HEK293 (cell line): ENCODE data around the gene ATP12A.

ENCODE experiments used
- CTCF ChIA-PET: fragments of 350-600 bp; formaldehyde crosslinking; extraction: SDS; loops from one replicate; lab custom pipeline; 2021; ENCODE audit warnings: antibody characterized with exemption; lab: Yijun Ruan, JAX
- POLR2A ChIA-PET: fragments of 300-600 bp; formaldehyde crosslinking; extraction: SDS; loops from one replicate; lab custom pipeline; 2020; ENCODE audit warnings: antibody characterized with exemption, inconsistent platforms; lab: Yijun Ruan, JAX
- H3K27ac ChIP-seq: fragments of 200-500 bp; sonication (Bioruptor generic); 2 replicates; pipeline ENCODE4 v1.5.1; 2014; ENCODE audit warnings: low read depth, low read length, control low read depth, inconsistent platforms; ENCODE audit errors: extremely low read depth
- H3K36me3 ChIP-seq, 2 experiments: fragments of 200-500 bp in 1 of 2; sonication (Bioruptor generic) in 1 of 2; 1 replicate in 1 of 2; 2 replicates in 1 of 2; pipeline ENCODE4 v1.5.1; 2014 to 2017; ENCODE audit warnings: inconsistent platforms in 2 of 2, low read length in 2 of 2; ENCODE audit not compliant: control insufficient read depth in 2 of 2, insufficient read depth in 1 of 2
- H3K4me1 ChIP-seq: fragments of 200-500 bp; sonication (Bioruptor generic); 2 replicates; pipeline ENCODE4 v1.5.1; 2014; ENCODE audit warnings: mild to moderate bottlenecking, low read length, inconsistent platforms; ENCODE audit not compliant: control insufficient read depth, insufficient read depth
- H3K4me3 ChIP-seq: 2 replicates; pipeline ENCODE4 v1.5.1; 2011; ENCODE audit warnings: low read depth, mild to moderate bottlenecking, control low read depth, low read length, moderate library complexity
- H3K9me3 ChIP-seq: fragments of 200-500 bp; sonication (Bioruptor generic); 2 replicates; pipeline ENCODE4 v1.5.1; 2014; ENCODE audit warnings: low read depth, low read length, inconsistent platforms; ENCODE audit not compliant: control insufficient read depth, insufficient read depth
- BCL11B ChIP-seq: fragments of 450-650 bp; formaldehyde crosslinking; IDR thresholded peaks from 2 replicates; pipeline ENCODE4 v1.5.1; 2016; ENCODE audit warnings: low read depth, missing biosample characterization, missing genetic modification characterization
- KLF7 ChIP-seq: fragments of 450-650 bp; formaldehyde crosslinking; IDR thresholded peaks from 2 replicates; pipeline ENCODE4 v1.5.1; 2016; ENCODE audit warnings: missing biosample characterization, missing genetic modification characterization, borderline replicate concordance
- KLF9 ChIP-seq: fragments of 450-650 bp; formaldehyde crosslinking; IDR thresholded peaks from 2 replicates; pipeline ENCODE4 v1.5.1; 2016; ENCODE audit warnings: missing biosample characterization, missing genetic modification characterization, low read depth
- OVOL3 ChIP-seq: fragments of 450-650 bp; formaldehyde crosslinking; IDR thresholded peaks from 2 replicates; pipeline ENCODE4 v1.5.1; 2016; ENCODE audit warnings: missing biosample characterization, missing genetic modification characterization
- YY1 ChIP-seq: fragments of 450-650 bp; formaldehyde crosslinking; IDR thresholded peaks from 2 replicates; pipeline ENCODE4 v1.5.1; 2018; ENCODE audit warnings: missing biosample characterization, missing genetic modification characterization
- ZFP41 ChIP-seq: fragments of 450-650 bp; formaldehyde crosslinking; IDR thresholded peaks from 2 replicates; pipeline ENCODE4 v1.5.1; 2016; ENCODE audit warnings: missing biosample characterization, missing genetic modification characterization, borderline replicate concordance
- ZNF132 ChIP-seq: fragments of 450-650 bp; formaldehyde crosslinking; IDR thresholded peaks from 2 replicates; pipeline ENCODE4 v1.5.1; 2017; ENCODE audit warnings: missing biosample characterization, missing genetic modification characterization, borderline replicate concordance
- ZNF146 ChIP-seq: fragments of 450-650 bp; formaldehyde crosslinking; IDR thresholded peaks from 2 replicates; pipeline ENCODE4 v1.5.1; 2016; ENCODE audit warnings: missing biosample characterization, missing genetic modification characterization
- ZNF155 ChIP-seq: fragments of 450-650 bp; formaldehyde crosslinking; IDR thresholded peaks from 2 replicates; pipeline ENCODE4 v1.5.1; 2016; ENCODE audit warnings: missing biosample characterization, missing genetic modification characterization
- ZNF280C ChIP-seq: fragments of 450-650 bp; formaldehyde crosslinking; IDR thresholded peaks from 2 replicates; pipeline ENCODE4 v1.5.1; 2016; ENCODE audit warnings: missing biosample characterization, missing genetic modification characterization
- ZNF341 ChIP-seq: fragments of 450-650 bp; formaldehyde crosslinking; IDR thresholded peaks from 2 replicates; pipeline ENCODE4; 2016; ENCODE audit warnings: low read depth, missing biosample characterization, missing genetic modification characterization
- ZNF362 ChIP-seq: fragments of 450-650 bp; formaldehyde crosslinking; IDR thresholded peaks from 2 replicates; pipeline ENCODE4 v1.5.1; 2016; ENCODE audit warnings: missing biosample characterization, missing genetic modification characterization
- ZNF391 ChIP-seq: fragments of 450-650 bp; formaldehyde crosslinking; IDR thresholded peaks from 2 replicates; pipeline ENCODE4 v1.5.1; 2016; ENCODE audit warnings: low read depth, missing biosample characterization, missing genetic modification characterization, borderline replicate concordance
- ZNF513 ChIP-seq: fragments of 450-650 bp; IDR thresholded peaks from 2 replicates; pipeline ENCODE4 v1.5.1; 2018; ENCODE audit warnings: missing biosample characterization, missing genetic modification characterization
- ZNF521 ChIP-seq: fragments of 450-650 bp; formaldehyde crosslinking; IDR thresholded peaks from 2 replicates; pipeline ENCODE4 v1.5.1; 2017; ENCODE audit warnings: missing biosample characterization, mild to moderate bottlenecking, missing genetic modification characterization
- ZNF530 ChIP-seq: fragments of 450-650 bp; formaldehyde crosslinking; IDR thresholded peaks from 2 replicates; pipeline ENCODE4 v1.5.1; 2016; ENCODE audit warnings: low read depth, missing biosample characterization, missing genetic modification characterization
- ZNF544 ChIP-seq: fragments of 450-650 bp; formaldehyde crosslinking; IDR thresholded peaks from 2 replicates; pipeline ENCODE4 v1.5.0; 2017; ENCODE audit warnings: missing biosample characterization, missing genetic modification characterization
- ZNF561 ChIP-seq: fragments of 450-650 bp; IDR thresholded peaks from 2 replicates; pipeline ENCODE4 v1.5.1; 2018; ENCODE audit warnings: missing biosample characterization, missing genetic modification characterization, borderline replicate concordance
- ZNF596 ChIP-seq: fragments of 450-650 bp; IDR thresholded peaks from 2 replicates; pipeline ENCODE4 v1.5.0; 2018; ENCODE audit warnings: missing biosample characterization, mild to moderate bottlenecking, missing genetic modification characterization, moderate library complexity
- ZNF621 ChIP-seq: fragments of 450-650 bp; formaldehyde crosslinking; IDR thresholded peaks from 2 replicates; pipeline ENCODE4 v1.5.1; 2017; ENCODE audit warnings: missing biosample characterization, missing genetic modification characterization
- ZNF677 ChIP-seq: fragments of 450-650 bp; IDR thresholded peaks from 2 replicates; pipeline ENCODE4 v1.5.0; 2018; ENCODE audit warnings: missing biosample characterization, mild to moderate bottlenecking, missing genetic modification characterization, moderate library complexity
- ZNF837 ChIP-seq: fragments of 450-650 bp; formaldehyde crosslinking; IDR thresholded peaks from 2 replicates; pipeline ENCODE4 v1.5.1; 2016; ENCODE audit warnings: missing biosample characterization, missing genetic modification characterization
- TF ChIP-seq, protein P1 (sequence below): fragments of 450-650 bp; formaldehyde crosslinking; IDR thresholded peaks from 2 replicates; pipeline ENCODE4 v1.5.1; 2016; ENCODE audit warnings: missing biosample characterization, missing genetic modification characterization
- TF ChIP-seq, protein P2 (sequence below): fragments of 450-650 bp; formaldehyde crosslinking; IDR thresholded peaks from 2 replicates; pipeline ENCODE4 v1.5.1; 2016; ENCODE audit warnings: missing biosample characterization, missing genetic modification characterization

ATP12A gene

GRCh38 chr13:24679686-24680085 is 522 bp upstream of the ATP12A start:
- CTCF ChIA-PET = interaction anchor here (0.8 to 1.4 kb wide), 2 partner anchors 10 to 17 kb away, joined by 3 to 4 read pairs; no protein-coding TSS in a partner anchor
- no peaks in the 10 kb centered on the region for H3K36me3 ChIP-seq
- H3K4me3 ChIP-seq = no peak overlapping the region
- no peaks in the 10 kb centered on the region for H3K9me3 ChIP-seq
- no peak overlapping the region for H3K27ac ChIP-seq
- TF ChIP-seq OVOL3 (tag by site-specific recombination) = no peak
- no peak for TF ChIP-seq ZNF837 (tag by site-specific recombination)
- no peak for TF ChIP-seq ZFP41
- no peak for TF ChIP-seq YY1 (tag by site-specific recombination)
- TF ChIP-seq ZNF544 (tag by site-specific recombination) = no peak
- no peak for TF ChIP-seq ZNF155 (tag by site-specific recombination)
- no peak for TF ChIP-seq ZNF391
- no peak for TF ChIP-seq BCL11B
- TF ChIP-seq, protein P1, sequence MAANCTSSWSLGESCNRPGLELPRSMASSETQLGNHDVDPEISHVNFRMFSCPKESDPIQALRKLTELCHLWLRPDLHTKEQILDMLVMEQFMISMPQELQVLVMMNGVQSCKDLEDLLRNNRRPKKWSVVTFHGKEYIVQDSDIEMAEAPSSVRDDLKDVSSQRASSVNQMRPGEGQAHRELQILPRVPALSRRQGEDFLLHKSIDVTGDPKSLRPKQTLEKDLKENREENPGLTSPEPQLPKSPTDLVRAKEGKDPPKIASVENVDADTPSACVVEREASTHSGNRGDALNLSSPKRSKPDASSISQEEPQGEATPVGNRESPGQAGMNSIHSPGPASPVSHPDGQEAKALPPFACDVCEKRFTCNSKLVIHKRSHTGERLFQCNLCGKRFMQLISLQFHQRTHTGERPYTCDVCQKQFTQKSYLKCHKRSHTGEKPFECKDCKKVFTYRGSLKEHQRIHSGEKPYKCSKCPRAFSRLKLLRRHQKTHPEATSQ (tag by site-specific recombination) = no peak
- TF ChIP-seq ZNF132 (tag by site-specific recombination) = no peak
- TF ChIP-seq ZNF596 (tag by site-specific recombination) = no peak
- TF ChIP-seq ZNF621 (tag by site-specific recombination) = no peak
- TF ChIP-seq ZNF341 (tag by site-specific recombination) = no peak
- no peak for TF ChIP-seq ZNF146 (tag by site-specific recombination)
- TF ChIP-seq, protein P2, sequence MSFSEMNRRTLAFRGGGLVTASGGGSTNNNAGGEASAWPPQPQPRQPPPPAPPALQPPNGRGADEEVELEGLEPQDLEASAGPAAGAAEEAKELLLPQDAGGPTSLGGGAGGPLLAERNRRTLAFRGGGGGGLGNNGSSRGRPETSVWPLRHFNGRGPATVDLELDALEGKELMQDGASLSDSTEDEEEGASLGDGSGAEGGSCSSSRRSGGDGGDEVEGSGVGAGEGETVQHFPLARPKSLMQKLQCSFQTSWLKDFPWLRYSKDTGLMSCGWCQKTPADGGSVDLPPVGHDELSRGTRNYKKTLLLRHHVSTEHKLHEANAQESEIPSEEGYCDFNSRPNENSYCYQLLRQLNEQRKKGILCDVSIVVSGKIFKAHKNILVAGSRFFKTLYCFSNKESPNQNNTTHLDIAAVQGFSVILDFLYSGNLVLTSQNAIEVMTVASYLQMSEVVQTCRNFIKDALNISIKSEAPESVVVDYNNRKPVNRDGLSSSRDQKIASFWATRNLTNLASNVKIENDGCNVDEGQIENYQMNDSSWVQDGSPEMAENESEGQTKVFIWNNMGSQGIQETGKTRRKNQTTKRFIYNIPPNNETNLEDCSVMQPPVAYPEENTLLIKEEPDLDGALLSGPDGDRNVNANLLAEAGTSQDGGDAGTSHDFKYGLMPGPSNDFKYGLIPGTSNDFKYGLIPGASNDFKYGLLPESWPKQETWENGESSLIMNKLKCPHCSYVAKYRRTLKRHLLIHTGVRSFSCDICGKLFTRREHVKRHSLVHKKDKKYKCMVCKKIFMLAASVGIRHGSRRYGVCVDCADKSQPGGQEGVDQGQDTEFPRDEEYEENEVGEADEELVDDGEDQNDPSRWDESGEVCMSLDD = no peak
- POLR2A ChIA-PET = interaction anchor here (0.6 kb wide), 1 partner anchor 366 kb away, joined by 3 read pairs; no protein-coding TSS in a partner anchor
- H3K4me1 ChIP-seq = peaks cover 3% of the 10 kb centered on the region; the same call in 1 of the 2 replicates

DNA sequence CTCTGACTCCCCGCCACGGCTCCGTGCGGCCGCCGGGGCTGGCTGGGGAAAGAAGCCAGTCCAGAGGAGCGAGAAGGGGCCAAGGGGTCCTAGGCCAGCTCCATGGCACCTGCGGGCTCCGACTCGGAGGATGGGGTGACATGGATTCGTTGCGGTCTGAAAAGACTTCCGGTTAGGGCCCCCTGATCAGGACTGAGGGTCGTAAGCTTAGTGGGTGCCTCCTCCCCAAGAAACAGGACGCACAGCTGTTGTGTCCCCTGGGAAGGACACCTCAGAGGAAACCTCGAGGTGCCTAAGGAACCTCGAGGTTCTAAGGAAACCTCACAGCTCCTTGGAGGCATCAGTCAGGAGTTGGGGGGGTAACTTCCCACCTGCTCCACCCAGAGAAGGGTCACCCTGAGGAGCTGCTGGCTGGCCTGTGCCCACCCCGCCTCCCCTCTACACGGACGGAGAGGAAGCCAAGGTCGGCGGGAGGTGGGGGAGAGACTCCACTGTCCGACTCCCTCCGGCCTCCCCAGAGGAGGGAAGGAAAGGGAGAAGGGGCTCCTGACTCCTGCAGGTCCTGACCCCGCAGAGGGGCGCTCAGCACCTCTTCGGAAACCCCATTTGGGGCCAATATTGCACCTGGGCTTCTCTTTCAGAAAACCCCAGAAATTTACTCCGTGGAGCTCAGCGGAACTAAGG is 855 bp downstream of the ATP12A start:
- Histone ChIP-seq H3K27ac (no peak overlapping the region), H3K4me3 (peak overlapping the region; percentile 41; the same call in 1 of the 2 replicates), H3K4me1 (peaks cover 3% of the 10 kb centered on the region; the same call in 1 of the 2 replicates), H3K9me3 (no peaks in the 10 kb centered on the region), H3K36me3 (no peaks in the 10 kb centered on the region)
- ChIA-PET CTCF (interaction anchor here (0.5 to 1.1 kb wide), 2 partner anchors 12 to 239 kb away, joined by 3 to 7 read pairs; no protein-coding TSS in a partner anchor), POLR2A (no interaction called here)
- no peak for TF ChIP-seq KLF7 (tag by site-specific recombination)
- TF ChIP-seq ZNF561 = no peak
- TF ChIP-seq ZNF280C = no peak
- TF ChIP-seq ZNF132 (tag by site-specific recombination) = no peak
- no peak for TF ChIP-seq ZNF362 (tag by site-specific recombination)
- no peak for TF ChIP-seq ZNF530 (tag by site-specific recombination)
- no peak for TF ChIP-seq ZNF513 (tag by site-specific recombination)
- TF ChIP-seq ZNF521 (tag by site-specific recombination) = no peak
- TF ChIP-seq KLF9 = no peak
- no peak for TF ChIP-seq ZNF677 (tag by site-specific recombination)
